SKM-1 treated with dmso at 0.1 percent for 144 hours (cell line): ENCODE measurements around the gene ATP2C2.
A peak's percentile ranks its signal among the peaks of the same experiment; 100 is the strongest.
"Not testable (repeated sequence)": the region's sequence is repeated elsewhere in the genome, so short reads cannot be mapped to it uniquely, and the experiment has no call there.

Experiments used
- DNase-seq: peaks from one replicate; lab custom pipeline; 2025; ENCODE audit not compliant: unreplicated experiment; lab: John Stamatoyannopoulos, UW

Gene ATP2C2

GRCh38 chr16:84416407-84417321 is 48.3 kb downstream of the ATP2C2 start:
- no peak for DNase-seq

GRCh38 chr16:84418056-84418849 is 49.9 kb downstream of the ATP2C2 start:
- no peak for DNase-seq

GRCh38 chr16:84419730-84420129 is 51.4 kb downstream of the ATP2C2 start:
- no peak for DNase-seq

GRCh38 chr16:84420556-84420955 is 52.2 kb downstream of the ATP2C2 start:
- DNase-seq = not testable (repeated sequence)

- DNase-seq = no peak
Measured at GRCh38 chr16:84421081-84421937, 53.0 kb downstream of the ATP2C2 start.

GRCh38 chr16:84421938-84422220 is 53.5 kb downstream of the ATP2C2 start:
- DNase-seq = no peak

- DNase-seq = peak; percentile 38
Measured at GRCh38 chr16:84423416-84423837, 55.1 kb downstream of the ATP2C2 start.

- no peak for DNase-seq
Measured at GRCh38 chr16:84425696-84426095, 57.4 kb downstream of the ATP2C2 start.

- no peak for DNase-seq
Measured at GRCh38 chr16:84426804-84427203, 58.5 kb downstream of the ATP2C2 start.

GRCh38 chr16:84427553-84427952 is 59.2 kb downstream of the ATP2C2 start:
- DNase-seq = no peak

- DNase-seq = no peak
Measured at GRCh38 chr16:84430860-84431259, 62.5 kb downstream of the ATP2C2 start.

- DNase-seq = no peak
Measured at GRCh38 chr16:84434800-84435199, 66.5 kb downstream of the ATP2C2 start.

GRCh38 chr16:84436196-84436595 is 67.9 kb downstream of the ATP2C2 start:
- DNase-seq = no peak

- DNase-seq = no peak
Measured at GRCh38 chr16:84438971-84439696, 70.8 kb downstream of the ATP2C2 start.

GRCh38 chr16:84442416-84443145 is 74.2 kb downstream of the ATP2C2 start:
- DNase-seq = no peak

GRCh38 chr16:84443166-84443802 is 74.9 kb downstream of the ATP2C2 start:
- no peak for DNase-seq

- no peak for DNase-seq
Measured at GRCh38 chr16:84444476-84444875, 76.1 kb downstream of the ATP2C2 start.

GRCh38 chr16:84446084-84446483 is 77.7 kb downstream of the ATP2C2 start:
- DNase-seq = no peak

GRCh38 chr16:84446596-84447392 is 78.5 kb downstream of the ATP2C2 start:
- no peak for DNase-seq
